CD4-positive, alpha-beta T cell treated with Interleukin-6 for 4 hours (primary cell): ENCODE measurements around the gene LANCL3.
"Not testable (repeated sequence)": the region's sequence is repeated elsewhere in the genome, so short reads cannot be mapped to it uniquely, and the experiment has no call there.

Experiments used
- DNase-seq: peaks from one replicate; pipeline ENCODE4 v3.0.0-alpha.2; 2020; ENCODE audit warnings: mixed read lengths

The LANCL3 gene

GRCh38 chrX:37571426-37572107 lies at the start of gene LANCL3:
Gene LANCL3, plus strand, starts transcription at chrX:37571661. Its CDS starts 210 bp downstream, at chrX:37571871.
- peak; percentile 3 for DNase-seq

GRCh38 chrX:37523673-37524072 lies 47.8 kb upstream of the LANCL3 start:
- DNase-seq = not testable (repeated sequence)

DNA sequence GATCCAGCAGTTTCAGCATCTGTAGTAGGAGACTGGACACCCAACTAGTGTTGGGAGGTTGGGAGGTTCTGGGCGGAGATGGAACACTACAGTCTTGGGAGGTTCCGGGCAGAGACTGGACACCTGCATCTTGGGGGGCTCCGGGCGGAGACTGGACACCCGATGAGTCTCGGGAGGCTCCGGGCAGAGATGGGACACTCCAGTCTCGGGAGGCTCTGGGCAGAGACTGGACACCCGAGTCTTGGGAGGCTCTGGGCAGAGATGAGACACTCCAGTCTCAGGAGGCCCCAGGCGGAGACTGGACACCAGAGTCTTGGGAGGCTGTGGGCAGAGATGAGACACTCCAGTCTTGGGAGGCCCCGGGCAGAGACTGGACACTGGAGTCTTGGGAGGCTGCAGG lies 29.5 kb upstream of the LANCL3 start:
- no peak for DNase-seq

GRCh38 chrX:37542791-37543190 lies 28.7 kb upstream of the LANCL3 start:
- DNase-seq = no peak

- DNase-seq = no peak
These were observed 28.1 kb upstream of the LANCL3 start for GRCh38 chrX:37543324-37543723.

DNA sequence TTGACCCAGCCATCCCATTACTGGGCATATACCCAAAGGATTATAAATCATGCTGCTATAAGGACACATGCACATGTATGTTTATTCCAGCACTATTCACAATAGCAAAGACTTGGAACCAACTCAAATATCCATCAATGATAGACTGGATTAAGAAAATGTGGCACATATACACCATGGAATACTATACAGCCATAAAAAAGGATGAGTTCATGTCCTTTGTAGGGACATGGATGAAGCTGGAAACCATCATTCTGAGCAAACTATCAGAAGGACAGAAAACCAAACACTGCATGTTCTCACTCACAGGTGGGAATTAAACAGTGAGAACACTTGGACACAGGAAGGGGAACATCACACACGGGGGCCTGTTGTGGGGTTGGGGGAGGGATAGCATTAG lies 26.9 kb upstream of the LANCL3 start:
- DNase-seq = not testable (repeated sequence)

GRCh38 chrX:37545066-37545465 lies 26.4 kb upstream of the LANCL3 start:
- no peak for DNase-seq

- DNase-seq = not testable (repeated sequence)
These were observed 21.8 kb upstream of the LANCL3 start for GRCh38 chrX:37549619-37550018.

GRCh38 chrX:37553476-37553875 lies 18.0 kb upstream of the LANCL3 start:
- DNase-seq = no peak

GRCh38 chrX:37565254-37565653 lies 6.2 kb upstream of the LANCL3 start:
- not testable (repeated sequence) for DNase-seq

- DNase-seq = not testable (repeated sequence)
These were observed 1.1 kb upstream of the LANCL3 start for GRCh38 chrX:37570349-37570748.

GRCh38 chrX:37572108-37572587 lies 687 bp downstream of the LANCL3 start:
- not testable (repeated sequence) for DNase-seq

- not testable (repeated sequence) for DNase-seq
These were observed 1.7 kb downstream of the LANCL3 start for GRCh38 chrX:37573121-37573520.

GRCh38 chrX:37578045-37578444 lies 6.6 kb downstream of the LANCL3 start:
- DNase-seq = no peak

- DNase-seq = no peak
These were observed 8.6 kb downstream of the LANCL3 start for GRCh38 chrX:37580080-37580479.

- not testable (repeated sequence) for DNase-seq
These were observed 15.9 kb downstream of the LANCL3 start for GRCh38 chrX:37587337-37587736.

- no peak for DNase-seq
These were observed 18.6 kb downstream of the LANCL3 start for GRCh38 chrX:37590047-37590446.

DNA sequence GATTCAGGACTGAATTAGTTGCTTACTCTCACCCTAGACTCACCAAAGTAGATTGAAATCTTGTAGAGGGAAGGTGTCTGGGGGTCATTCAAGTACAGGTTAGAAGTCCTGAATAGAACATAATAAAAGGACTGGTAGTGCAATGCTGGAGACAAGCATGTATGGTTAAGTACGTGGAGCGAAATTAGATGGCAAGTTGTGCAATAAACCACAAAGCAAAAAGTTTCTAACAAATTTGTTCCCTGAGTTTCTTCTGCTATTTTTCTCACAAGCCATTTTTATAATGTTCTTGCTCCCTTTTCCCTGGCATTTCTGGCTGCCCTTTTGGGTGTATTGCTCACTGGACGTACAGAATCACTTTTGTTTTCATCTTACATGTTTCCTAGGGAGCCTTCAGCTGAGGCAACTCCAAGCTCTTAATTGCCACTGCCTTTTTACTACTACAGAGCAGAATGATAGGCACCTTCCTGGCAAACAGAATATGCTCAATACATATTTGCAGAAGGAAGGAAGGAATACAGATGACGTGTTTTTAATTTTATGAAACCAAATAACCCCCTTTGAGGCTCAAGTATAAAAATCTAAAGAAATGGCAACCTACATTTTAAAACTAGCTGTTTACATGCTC lies 23.4 kb downstream of the LANCL3 start:
- DNase-seq = no peak

- DNase-seq = no peak
These were observed 28.3 kb downstream of the LANCL3 start for GRCh38 chrX:37599729-37600128.

GRCh38 chrX:37603938-37604409 lies 32.5 kb downstream of the LANCL3 start:
- no peak for DNase-seq

GRCh38 chrX:37607243-37607642 lies 35.8 kb downstream of the LANCL3 start:
- DNase-seq = no peak

- DNase-seq = no peak
These were observed 36.7 kb downstream of the LANCL3 start for GRCh38 chrX:37608156-37608555.

- DNase-seq = no peak
These were observed 38.3 kb downstream of the LANCL3 start for GRCh38 chrX:37609727-37610126.

DNA sequence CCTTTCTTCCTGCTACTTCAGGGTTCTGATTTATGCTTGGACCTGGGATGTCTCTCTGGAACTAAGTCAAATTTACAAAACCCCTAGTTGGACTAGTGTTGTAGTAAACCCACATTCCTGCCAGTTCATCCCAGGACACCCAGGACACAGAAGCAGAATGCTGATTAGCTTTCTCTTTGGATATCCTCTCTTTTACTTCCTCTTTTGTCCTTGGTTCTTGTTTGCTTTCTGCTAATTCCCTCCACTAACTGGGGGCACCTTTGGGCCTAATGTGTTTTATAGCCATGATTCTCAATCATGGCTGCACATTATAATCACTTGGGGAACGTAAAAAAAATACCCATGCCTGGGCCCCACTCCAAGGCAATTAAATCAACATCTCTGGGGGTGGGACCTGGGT lies 42.5 kb downstream of the LANCL3 start:
- DNase-seq = no peak
